T-helper 1 cell treated with Interleukin-12 subunit alpha and Interleukin-12 subunit beta and Interleukin-4 antibody, amounts not matched to agents 30 ng/mL and 1 ng/mL, for 36 hours (primary cell): ENCODE measurements around the gene GNAO1. TPM values are rescaled to one million over a fixed set of nuclear protein-coding genes. Genes with fewer than 3 reads are reported as not detected.

Experiments used
- intact Hi-C: fragments of 100-400 bp; cut with micrococcal nuclease; formaldehyde crosslinking; loops from one replicate; pipeline ENCODE4 v1.15.1; 2024
- total RNA-seq: library from RNA; stranded (reverse); gene quantifications from 2 replicates; pipeline ENCODE4 v1.2.3, GENCODE V29; 2022

The GNAO1 gene
- total RNA-seq, 1 donor from 2014 or later, result 2.1 TPM

DNA sequence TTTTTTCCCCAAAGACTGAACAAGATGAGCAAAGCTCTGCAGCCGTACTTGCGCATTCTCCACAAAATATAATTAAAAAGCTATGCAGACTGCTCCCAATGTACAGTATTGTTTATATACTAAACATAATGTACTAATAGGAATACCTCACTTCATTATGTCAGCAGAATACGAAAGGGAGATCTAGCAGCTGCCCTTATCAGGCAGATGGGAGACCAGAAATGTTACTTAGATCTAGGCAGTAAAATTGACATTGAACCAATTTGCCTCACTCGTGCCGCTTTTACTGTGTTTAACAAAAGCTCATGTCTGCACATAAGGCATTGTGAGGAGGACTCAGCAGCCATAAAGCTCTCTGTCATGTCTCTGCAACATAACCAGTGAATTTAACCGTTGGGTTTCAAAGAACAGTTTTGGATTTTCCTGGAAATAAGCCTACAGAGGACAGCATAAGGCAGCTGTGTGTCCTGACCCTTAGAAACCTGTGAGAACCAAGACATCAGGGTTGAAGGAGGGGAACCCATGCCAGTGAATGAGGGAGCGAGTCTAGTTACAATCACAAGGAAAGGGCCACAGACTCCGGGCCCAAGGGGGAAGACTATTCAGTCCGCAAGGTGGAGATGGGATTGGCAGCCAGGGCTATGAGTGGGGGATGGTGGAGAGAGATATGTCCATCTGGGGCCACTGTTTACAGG, 71.4 kb downstream of the GNAO1 start:
- intact Hi-C loops, result loop anchor here (1.0 to 5.0 kb wide), 2 partner anchors 17 to 70 kb away; partner anchors contain the start of gene GNAO1

DNA sequence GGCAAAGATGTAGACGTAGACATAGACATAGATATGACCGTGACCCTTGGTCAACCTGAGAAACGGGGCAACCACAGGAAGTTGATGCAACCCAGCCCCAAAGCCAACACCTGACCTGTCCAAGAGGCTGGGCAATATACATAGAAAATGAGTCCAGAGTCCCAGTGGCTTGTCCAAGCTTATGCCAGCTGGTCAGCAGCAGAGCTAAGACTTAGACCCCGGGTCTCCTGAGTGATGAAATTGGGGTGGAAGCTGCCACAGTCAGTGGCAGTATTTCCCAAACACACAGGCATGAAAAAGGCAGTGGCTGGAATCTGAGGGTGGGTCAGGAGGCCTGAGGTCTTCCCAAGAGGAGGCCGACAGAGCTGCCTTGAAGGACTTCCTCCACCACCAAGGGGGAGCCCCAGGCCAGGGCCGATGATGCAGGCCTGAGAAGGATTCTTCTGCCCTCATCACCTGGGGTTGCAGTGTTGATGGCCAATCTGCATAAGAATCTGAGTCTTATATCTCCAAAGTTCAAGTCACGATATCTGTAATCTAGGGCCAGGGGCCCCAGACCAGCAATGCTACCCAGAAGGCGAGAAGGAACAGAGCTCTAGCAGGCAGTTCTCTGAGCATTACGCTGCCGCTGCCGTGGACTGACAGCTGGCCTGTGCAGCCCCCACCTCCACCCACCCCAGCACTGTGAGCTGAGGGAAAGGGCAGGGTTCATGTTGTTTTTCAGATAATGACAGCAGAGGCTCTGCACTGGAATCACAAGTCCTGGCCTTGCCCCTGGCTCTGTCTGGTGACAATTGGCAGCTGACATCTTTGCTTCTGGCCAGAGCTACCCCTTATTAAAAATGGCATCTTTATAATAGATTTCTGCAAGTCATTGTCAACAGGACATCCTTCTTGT, 72.7 kb downstream of the GNAO1 start:
- intact Hi-C loops, result loop anchor here (5.0 kb wide), 1 partner anchor 72 kb away; the partner anchor contains the start of gene GNAO1

DNA sequence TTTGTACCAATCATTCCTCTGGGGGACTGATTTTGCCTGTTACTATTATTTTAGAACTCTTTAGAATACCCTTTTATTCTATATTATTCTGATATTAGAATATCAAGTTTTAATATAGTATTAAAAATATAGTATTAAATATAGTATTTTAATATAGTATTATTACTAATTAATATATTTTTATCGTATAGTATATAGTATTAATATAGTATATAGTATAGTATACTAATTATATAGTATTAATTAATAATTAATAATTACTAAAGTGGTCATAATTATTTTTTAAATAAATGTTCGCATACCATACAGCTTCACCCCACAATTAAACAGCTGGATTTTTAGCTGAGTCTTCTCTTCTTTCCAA, 73.3 kb downstream of the GNAO1 start:
- intact Hi-C loops, result loop anchor here (5.0 kb wide), 1 partner anchor 72 kb away; the partner anchor contains the start of gene GNAO1

DNA sequence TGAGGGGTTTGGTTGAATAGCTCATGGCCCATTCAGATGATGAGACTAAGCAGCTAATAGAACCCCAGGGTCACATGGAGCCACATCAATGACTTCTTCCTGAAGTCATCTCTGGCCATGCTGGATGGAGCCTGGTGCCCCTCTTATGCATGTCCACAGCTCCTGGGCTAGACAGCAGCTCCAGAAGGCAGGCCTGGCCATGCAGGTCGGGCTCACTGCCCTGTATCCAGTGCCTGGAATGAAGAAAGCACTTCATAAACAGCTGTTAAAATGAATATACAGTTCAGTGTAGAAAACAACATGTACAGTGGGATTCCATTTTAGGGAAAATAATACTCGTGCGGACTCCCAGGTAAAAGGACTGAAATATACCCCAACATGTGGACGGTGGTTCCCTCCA, 73.9 kb downstream of the GNAO1 start:
- intact Hi-C loops, result no loop called here

DNA sequence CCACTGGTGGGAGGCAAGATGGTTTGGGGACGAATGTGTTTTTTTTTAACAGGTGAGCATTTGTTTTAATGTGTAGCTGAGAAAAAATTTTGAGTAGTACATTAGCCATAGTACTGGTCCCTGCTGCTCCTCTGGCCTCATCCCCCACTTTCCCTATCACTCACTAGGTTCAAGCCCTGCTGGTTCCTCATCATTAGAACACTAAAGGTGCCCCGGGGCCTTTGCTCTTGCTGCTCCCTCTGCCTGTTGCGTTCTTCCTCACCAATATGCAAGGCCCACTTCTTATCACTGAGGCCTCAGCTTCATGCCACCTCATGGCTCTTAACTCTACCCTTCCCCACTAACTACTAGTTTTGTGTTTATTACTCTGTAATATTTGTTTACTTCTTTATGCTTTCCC, 74.5 kb downstream of the GNAO1 start:
- intact Hi-C loops, result no loop called here

DNA sequence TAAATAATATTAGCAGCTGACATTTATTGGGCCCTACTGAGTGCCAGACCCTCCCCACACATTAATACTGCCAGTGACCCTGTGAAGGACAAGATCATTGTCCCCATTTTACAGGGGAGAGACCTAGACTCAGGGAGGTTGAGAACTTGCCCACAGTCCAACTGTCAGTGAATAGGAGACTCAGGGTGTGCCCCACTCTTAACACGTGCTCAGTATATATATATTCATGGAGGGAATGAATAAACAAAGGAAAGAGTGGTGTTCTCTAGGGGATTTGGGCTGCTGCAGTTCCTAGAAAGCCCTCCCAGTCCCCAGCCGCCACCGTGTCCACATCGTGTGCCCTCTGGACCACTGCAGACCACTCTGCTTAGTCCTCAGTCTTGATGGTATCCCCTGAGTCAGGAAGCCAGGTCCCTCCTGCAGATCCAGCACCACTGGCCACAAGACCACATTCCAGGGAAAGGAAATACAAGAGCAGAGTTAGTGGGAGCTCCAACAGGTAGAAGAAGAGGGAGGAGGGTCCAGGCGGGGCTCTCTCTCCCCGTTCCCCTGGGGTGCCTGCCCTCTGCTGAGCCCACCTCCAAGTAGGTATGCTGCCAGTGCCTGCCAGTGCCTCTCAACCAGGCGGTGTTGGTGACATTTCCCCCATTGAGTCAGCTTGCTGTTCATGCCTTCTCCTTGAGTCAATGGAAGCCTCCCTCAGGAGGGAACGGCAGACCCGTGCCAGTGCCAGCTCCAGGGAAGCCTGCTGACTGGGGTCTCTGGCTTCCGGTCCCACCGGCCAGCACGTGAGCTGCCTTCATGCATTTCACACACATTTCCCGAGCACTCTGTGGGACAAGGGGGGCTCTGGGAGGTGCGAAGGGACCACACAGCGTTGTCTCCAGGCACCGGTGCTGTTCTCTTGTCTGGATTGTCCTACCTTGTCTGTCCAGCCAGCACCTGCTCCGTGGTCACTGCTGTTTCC, 75.6 kb downstream of the GNAO1 start:
- intact Hi-C loops, result no loop called here

DNA sequence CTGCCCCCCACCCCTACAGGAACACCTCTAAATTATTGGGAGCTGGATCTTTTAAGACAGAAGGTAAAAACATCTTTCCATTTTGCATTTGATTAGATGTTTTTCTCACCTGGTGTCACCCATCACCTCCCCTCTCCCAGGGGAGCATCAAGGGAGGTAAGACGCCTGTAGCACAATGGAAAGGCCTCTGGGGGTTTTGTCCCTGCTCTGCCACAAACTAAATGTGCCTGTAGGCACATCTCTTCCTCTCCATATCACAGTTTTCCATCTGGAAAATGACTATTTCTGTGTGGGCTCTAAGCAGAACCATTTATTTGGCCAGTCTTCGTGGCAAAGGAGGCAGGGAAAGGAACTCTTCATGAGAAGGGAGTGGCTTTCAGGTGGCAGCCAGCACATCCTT, 76.6 kb downstream of the GNAO1 start:
- intact Hi-C loops, result no loop called here

DNA sequence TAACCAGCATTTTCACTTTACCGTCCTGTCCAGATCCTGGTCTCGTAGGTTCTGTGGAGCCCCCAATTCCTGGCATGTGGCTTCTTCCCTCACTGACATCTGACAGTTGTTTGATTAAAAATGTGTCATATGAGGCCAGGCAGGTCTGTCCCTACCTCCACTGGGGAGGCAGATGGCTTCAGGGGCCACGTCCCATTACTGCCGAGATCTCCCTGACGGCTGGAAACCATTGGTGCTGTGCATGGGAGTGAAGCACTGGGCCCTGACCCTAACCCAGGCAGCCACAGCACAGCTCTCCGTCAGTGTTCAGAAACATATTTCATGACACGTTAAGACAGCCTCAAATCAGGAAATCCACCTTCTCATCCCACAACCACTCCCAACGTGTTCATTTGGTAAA, 77.5 kb downstream of the GNAO1 start:
- intact Hi-C loops, result no loop called here

DNA sequence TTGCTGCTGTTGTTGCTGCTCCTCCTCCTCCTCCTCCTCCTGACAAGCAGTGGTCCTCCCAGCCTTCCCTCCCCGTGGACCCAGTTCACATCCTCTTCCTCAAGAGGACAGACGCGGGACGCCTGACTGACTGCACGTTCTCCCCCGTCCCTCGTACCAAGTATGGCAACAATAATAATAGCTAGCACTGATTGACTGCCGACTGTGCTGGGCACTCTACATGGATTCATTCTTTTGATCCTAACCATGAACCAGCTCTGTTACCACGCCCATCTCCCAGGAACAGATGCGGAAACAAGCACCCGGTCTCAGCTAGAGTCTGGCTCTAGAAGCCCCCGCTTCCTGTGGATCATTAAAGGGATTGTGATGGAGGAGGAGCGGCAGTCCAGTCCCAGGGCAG, 78.0 kb downstream of the GNAO1 start:
- intact Hi-C loops, result no loop called here

DNA sequence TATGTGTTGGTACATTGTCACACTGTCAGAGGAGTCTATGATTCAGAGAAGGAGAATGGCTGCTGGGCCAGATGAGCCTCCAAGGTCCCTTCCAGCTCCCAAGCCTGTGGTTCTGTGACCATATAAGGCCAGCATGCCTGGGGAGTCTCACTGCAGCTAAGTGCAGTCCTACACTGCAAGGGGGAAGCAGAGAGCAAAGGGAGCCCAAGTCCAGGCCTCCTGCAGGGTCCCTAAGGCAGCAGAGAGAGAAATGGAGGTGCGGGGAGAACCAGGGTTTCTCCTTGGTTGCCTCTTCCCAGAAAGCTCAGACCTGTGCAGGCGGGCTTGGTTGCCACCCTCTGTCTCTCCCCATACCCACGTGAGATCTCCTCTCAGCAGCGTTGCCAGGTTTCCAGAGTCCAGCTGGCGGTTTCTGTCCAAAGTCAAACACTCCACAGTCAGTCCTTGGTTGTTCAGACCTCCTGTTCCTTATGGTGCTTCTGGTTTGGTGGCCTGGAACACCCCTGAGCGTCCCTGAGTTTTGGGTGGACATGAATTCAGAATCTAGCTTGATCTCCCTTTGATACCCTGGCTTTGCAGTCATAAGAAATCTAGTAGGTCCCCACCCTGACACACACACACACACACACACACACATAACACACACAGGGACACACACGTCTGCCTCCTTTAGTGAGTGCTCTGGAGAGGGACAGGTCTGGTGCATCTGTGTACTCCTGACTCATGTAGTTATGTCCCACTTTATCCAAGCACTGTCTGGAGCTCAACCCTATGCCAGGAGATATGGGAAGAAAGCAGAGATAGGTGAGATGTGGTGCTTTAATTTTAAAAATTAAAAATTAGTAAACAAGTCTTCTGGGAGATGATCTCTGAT, 78.8 kb downstream of the GNAO1 start:
- intact Hi-C loops, result no loop called here

DNA sequence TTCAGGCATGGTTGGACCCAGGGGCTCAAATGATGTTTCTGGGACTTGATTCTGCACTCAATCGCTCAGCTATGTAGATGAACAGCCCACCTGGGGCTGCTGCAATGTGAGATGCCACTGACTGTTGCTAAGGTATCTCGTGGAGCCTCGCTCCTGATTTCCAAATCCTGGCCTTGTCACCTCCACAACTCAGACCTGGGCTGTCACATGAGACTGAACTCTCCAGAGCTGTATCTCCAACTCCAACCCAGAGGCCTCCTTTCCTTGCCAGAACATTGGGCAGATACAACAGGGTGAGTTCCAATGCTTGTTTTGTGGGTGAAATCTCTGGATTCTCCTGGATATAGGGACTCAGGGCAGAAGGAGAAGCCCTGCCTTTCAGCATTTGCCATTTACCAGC, 79.5 kb downstream of the GNAO1 start:
- intact Hi-C loops, result no loop called here

DNA sequence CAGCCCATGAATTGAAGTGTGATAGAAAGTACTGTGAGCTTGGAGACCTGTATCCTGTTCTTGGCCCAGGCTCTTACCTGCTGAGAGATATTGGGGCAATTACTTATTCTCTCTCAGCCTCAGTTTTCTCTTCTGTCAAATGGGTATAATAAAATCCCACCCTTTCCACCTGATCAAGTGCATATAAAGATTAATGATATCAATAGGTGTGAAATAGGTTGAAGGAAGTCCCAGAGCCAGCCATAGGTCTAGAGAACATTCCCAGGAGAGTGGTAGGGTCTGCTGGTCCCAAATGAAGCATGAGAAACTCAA, 81.2 kb downstream of the GNAO1 start:
- intact Hi-C loops, result no loop called here

DNA sequence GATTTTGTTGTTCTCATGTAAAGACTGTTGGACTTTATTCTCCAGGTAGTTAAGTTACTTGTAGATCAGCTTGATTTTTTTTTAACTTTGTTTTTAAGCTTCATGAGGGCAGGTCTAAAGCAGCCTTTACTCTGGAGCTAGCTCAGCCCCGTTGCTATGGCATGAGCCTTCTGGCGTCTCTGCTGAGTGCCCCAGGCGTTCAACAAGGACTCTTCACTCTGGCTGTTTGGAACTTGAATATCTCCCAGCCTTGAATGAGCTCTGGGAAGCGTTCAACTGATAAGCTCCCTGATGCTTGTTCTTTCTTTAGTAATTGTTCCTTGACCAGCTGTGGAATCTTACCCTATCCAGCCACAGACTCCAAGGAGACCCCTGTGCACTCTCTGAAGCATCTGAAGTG, 82.3 kb downstream of the GNAO1 start:
- intact Hi-C loops, result no loop called here

DNA sequence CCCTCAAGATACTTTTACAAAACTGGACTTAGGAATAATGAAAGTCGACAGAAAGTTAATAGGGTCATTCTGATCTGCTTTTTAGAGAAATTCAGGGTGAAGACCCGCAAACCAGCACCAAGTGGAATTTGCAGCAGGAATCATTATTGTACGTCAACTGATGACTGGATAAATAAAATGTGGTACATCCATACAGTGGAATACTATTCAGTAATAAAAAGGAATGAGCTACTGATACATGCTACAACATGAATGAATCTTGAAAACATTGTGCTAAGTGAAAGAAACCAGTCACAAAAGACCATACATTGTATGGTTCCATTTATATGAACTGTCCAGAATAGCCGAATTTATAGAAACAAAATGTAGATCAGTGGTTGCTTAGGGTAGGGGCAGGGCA, 83.1 kb downstream of the GNAO1 start:
- intact Hi-C loops, result no loop called here

DNA sequence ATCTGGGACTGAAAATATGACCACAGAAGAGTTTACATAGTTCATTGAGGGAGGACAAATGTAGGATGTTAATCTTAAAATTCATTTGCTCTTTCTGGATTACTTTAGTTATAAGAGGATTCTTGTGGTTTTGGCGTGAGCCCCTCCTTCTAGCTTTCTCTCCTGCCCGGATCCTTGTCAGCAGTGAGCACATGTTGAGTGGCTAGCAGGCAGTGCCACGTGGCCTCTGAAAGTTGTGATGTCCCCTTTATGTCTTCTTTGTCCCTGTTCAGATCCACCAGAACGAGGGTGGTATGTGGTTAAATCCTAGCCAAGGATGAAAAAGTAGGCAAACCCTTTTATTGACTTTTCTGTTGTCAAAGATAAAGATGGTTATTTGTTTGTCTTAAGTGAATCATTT, 83.8 kb downstream of the GNAO1 start:
- intact Hi-C loops, result loop anchor here (5.0 kb wide), 1 partner anchor 73 kb away; no protein-coding TSS in a partner anchor

DNA sequence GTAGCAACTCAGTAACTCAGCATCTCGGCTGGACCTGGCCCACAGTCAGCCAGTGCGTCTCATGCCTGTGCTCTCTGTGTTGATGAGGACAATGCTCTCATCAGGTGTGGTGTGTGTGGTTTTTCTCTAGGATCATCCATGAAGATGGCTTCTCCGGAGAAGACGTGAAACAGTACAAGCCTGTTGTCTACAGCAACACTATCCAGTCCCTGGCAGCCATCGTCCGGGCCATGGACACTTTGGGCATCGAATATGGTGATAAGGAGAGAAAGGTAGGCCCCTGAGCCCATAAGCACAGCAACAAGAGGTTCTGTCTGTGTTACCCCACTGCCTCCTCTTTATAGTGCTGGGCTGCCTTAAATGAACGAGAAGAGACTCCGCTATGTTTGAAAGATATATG, 84.5 kb downstream of the GNAO1 start:
- intact Hi-C loops, result loop anchor here (5.0 kb wide), 1 partner anchor 74 kb away; no protein-coding TSS in a partner anchor

DNA sequence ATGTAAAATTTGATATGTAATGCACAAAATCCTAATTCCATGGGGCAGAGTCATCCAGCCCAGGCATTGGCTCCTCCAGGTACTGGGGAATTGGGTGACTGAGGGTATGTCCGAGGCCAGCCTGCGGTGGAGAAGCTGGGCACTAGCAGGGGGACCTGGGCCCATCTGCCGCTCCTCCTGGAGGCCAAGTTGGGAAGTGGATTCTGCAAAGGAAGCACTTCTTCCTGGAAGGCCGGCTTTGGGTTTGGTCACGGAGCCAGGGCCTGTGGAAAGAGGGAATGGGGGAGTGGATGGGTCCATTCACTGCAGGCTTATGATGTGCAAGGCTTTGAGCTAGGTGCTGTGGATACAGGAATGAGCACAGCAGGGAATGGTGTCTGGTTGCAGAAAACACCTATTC, 85.8 kb downstream of the GNAO1 start:
- intact Hi-C loops, result loop anchor here (5.0 kb wide), 1 partner anchor 75 kb away; no protein-coding TSS in a partner anchor

DNA sequence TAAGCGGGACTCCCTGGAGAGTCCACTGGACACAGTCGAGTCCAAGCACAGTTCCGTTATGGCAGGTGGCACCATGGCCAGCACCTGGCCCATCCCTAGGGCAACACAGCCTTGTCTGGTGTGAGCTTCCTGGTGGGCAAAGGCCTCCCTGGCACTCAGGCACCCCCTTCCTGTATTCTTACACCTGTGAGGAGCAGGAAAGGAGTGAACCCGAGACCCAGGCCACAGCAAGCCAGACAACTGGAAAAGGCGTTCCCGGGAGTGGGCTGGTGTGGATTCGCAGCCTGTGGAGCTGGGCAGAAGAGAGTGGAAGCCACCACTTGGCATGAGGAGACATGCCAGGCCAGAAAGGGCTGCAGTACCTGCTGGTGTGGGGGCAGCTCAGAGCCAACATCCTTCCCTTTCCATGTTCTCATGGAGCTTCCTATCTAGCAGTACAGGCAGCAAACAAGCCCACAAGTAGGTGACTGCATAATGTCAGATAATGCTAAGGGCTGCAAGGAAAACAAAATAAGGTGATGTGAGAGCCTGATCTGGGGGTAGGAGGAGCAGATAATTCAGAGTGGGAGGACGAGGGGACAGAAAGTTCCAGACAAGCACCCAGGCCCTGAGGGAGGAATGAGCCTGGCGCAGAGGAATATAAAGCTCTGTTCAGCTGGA, 87.0 kb downstream of the GNAO1 start:
- intact Hi-C loops, result loop anchor here (5.0 kb wide), 1 partner anchor 76 kb away; no protein-coding TSS in a partner anchor

DNA sequence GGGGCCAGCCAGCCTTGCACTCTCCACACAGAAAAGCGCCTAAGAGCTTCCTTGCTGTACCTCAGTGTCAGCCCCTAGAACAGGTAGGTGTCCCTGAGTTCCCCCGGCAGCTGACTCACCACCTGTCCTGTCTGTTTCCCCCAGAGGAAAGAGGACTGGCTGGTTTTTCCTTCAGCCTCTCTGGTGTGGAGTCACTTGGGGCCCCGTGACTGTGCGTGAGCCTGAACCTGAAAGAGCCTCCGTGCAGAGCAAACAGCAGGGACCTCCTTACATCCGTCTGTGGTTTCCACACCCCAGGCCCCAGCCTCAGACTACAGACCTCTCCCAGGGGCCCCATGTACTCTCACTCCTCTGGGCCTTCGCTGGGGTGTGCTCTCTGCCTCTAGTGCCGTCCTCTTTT, 87.8 kb downstream of the GNAO1 start:
- intact Hi-C loops, result loop anchor here (1.0 to 5.0 kb wide), 2 partner anchors 17 to 77 kb away; no protein-coding TSS in a partner anchor

DNA sequence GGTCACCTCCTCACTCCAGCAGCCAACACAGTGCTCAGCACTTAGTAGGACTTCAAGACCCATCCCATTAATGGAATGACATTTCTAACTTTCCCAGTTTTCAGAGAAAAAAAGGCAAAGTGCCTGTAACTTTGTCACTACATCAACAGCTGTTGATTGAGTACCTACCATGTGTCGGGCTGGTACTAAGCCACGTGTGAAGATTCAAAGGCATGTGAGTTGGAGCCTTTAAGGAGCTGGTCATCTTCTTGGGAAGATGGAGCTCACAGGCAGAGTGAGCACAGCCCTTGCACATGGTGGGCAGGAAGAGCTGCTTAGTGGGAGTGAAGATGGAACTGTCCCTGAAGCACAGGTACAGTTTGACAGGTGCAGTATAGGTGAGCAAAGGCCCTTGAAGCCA, 88.6 kb downstream of the GNAO1 start:
- intact Hi-C loops, result loop anchor here (1.0 to 5.0 kb wide), 2 partner anchors 18 to 78 kb away; no protein-coding TSS in a partner anchor
